Gastrocnemius medialis (tissue), 4 donors: ENCODE data around the gene FSIP1. TPM values are rescaled to one million over a fixed set of nuclear protein-coding genes. Genes with fewer than 3 reads are reported as not detected.

ENCODE experiments used
- ATAC-seq, 2 donors: fragments of 150-250 bp; one replicate each; pipeline ENCODE4 v1.9.1; 2016
- DNase-seq, 2 donors: peaks; one replicate each; pipeline ENCODE4 v3.0.0-alpha.2; 2019
- H3K27ac ChIP-seq, 4 donors: fragments of 200-600 bp; sonication (generic); 1 replicate in 1 of 4; 2 replicates in 3 of 4; pipeline ENCODE4 v1.5.1; 2016 to 2018; ENCODE audit warnings: mild to moderate bottlenecking in 2 of 4, moderate library complexity in 1 of 4
- H3K27me3 ChIP-seq, 3 donors: fragments of 200-600 bp; sonication (generic) in 2 of 3; 1 replicate in 1 of 3; 2 replicates in 2 of 3; pipeline versions ENCODE4 v1.5.1 to v1.6.0; 2016 to 2019; ENCODE audit warnings: mild to moderate bottlenecking in 1 of 3, moderate library complexity in 1 of 3
- H3K36me3 ChIP-seq, 2 donors: fragments of 200-600 bp; sonication (generic) in 1 of 2; one replicate each; pipeline ENCODE4 v1.5.1; 2017 to 2018
- H3K4me1 ChIP-seq, 2 donors: fragments of 200-600 bp; sonication (generic) in 1 of 2; one replicate each; pipeline ENCODE4 v1.5.1; 2016 to 2017; ENCODE audit warnings: mild to moderate bottlenecking in 2 of 2
- H3K4me3 ChIP-seq, 4 donors: fragments of 200-600 bp; sonication (generic) in 3 of 4; 1 replicate in 1 of 4; 2 replicates in 3 of 4; pipeline ENCODE4 v1.5.1; 2016 to 2019; ENCODE audit warnings: mild to moderate bottlenecking in 2 of 4
- H3K9me3 ChIP-seq, 3 donors: fragments of 200-600 bp; sonication (generic) in 2 of 3; 1 replicate in 1 of 3; 2 replicates in 2 of 3; pipeline ENCODE4 v1.5.1; 2016 to 2019
- CTCF ChIP-seq, 5 experiments: fragments of 450-650 bp in 3 of 5; fragments of 200-600 bp in 2 of 5; sonication (generic) in 2 of 5; IDR thresholded peaks in 4 of 5; conservative IDR thresholded peaks in 1 of 5; 1 replicate in 4 of 5; 2 replicates in 1 of 5; pipeline ENCODE4 v1.5.1; 2016 to 2019; ENCODE audit warnings: antibody characterized with exemption in 5 of 5, mild to moderate bottlenecking in 3 of 5, moderate library complexity in 3 of 5
- POLR2A ChIP-seq, 2 donors: fragments of 450-650 bp; IDR thresholded peaks; one replicate each; pipeline ENCODE4 v1.6.1; 2017; ENCODE audit warnings: antibody characterized with exemption in 2 of 2, mild to moderate bottlenecking in 2 of 2, moderate library complexity in 2 of 2
- in situ Hi-C, 4 donors: fragments of 200-750 bp; cut with MboI; loops; one replicate each; pipeline versions ENCODE4 v1.15.0 to v1.8.0; 2017; ENCODE audit warnings: low sequenced_read_pairs in 4 of 4
- intact Hi-C: fragments of 100-400 bp; cut with DNase I; formaldehyde crosslinking; loops from one replicate; pipeline ENCODE4 v1.15.1; 2023; ENCODE audit warnings: low total_unique reads
- total RNA-seq, 4 donors: library from RNA; depleted of rRNA; stranded (reverse); fragments of >200 nt; gene quantifications; one replicate each; pipeline versions ENCODE4 v1.1.0 to v1.2.3, GENCODE V29; 2016

The FSIP1 gene
- total RNA-seq, 4 donors from 2014 or later, result 0.11 to 23.9 (median 1.0) TPM; not detected in 1

GRCh38 chr15:39628546-39629257, 153.9 kb downstream of the FSIP1 start:
- peak in 1 of 2 donors; percentile 42 for ATAC-seq
- H3K4me1 ChIP-seq, result peaks cover 26 to 37% of the 10 kb centered on the region in 2 donors
- no peak for DNase-seq
- no peaks in the 10 kb centered on the region for H3K36me3 ChIP-seq
- peak overlapping the region in 3 of 4 donors; percentile 30 to 55 (median 52) for H3K27ac ChIP-seq
- H3K4me3 ChIP-seq, result no peak overlapping the region
- intact Hi-C loops (loop anchor here (5.0 kb wide), 1 partner anchor 54 kb away; no protein-coding TSS in a partner anchor), in situ Hi-C loops (no loop called here)
- H3K27me3 ChIP-seq, result no peaks in the 10 kb centered on the region
- H3K9me3 ChIP-seq, result no peaks in the 10 kb centered on the region
- TF ChIP-seq CTCF (IDR thresholded peaks at IDR 0.05 in 4 of 5, conservative IDR thresholded peaks at IDR 0.05 in 1 of 5) (no peak), POLR2A (IDR thresholded peaks at IDR 0.05) (no peak)

GRCh38 chr15:39628144-39628508, 154.5 kb downstream of the FSIP1 start:
- Histone ChIP-seq H3K36me3 (no peaks in the 10 kb centered on the region), H3K27ac (peak overlapping the region in 3 of 4 donors; percentile 30 to 55 (median 52)), H3K4me1 (peaks cover 26 to 37% of the 10 kb centered on the region in 2 donors), H3K4me3 (no peak overlapping the region), H3K27me3 (no peaks in the 10 kb centered on the region), H3K9me3 (no peaks in the 10 kb centered on the region)
- intact Hi-C loops, result loop anchor here (5.0 kb wide), 1 partner anchor 54 kb away; no protein-coding TSS in a partner anchor
- no peak for DNase-seq
- in situ Hi-C loops, result no loop called here
- TF ChIP-seq POLR2A (IDR thresholded peaks at IDR 0.05) (no peak), CTCF (IDR thresholded peaks at IDR 0.05 in 4 of 5, conservative IDR thresholded peaks at IDR 0.05 in 1 of 5) (no peak)
- no peak for ATAC-seq

- no peaks in the 10 kb centered on the region for H3K27me3 ChIP-seq
- H3K9me3 ChIP-seq, result no peaks in the 10 kb centered on the region
- no peak for TF ChIP-seq CTCF (IDR thresholded peaks at IDR 0.05 in 4 of 5, conservative IDR thresholded peaks at IDR 0.05 in 1 of 5)
- no peak for TF ChIP-seq POLR2A (IDR thresholded peaks at IDR 0.05)
- peak overlapping the region in 3 of 4 donors; percentile 30 to 55 (median 52) for H3K27ac ChIP-seq
- intact Hi-C loops (loop anchor here (5.0 kb wide), 1 partner anchor 55 kb away; no protein-coding TSS in a partner anchor), in situ Hi-C loops (no loop called here)
- H3K36me3 ChIP-seq, result no peaks in the 10 kb centered on the region
- H3K4me1 ChIP-seq, result peaks cover 26 to 37% of the 10 kb centered on the region in 2 donors
- no peak for DNase-seq
- no peak overlapping the region for H3K4me3 ChIP-seq
- no peak for ATAC-seq
Observed at GRCh38 chr15:39627451-39628143, 155.0 kb downstream of the FSIP1 start.

- in situ Hi-C loops, result no loop called here
- peak in 1 of 2 donors; percentile 20 for ATAC-seq
- intact Hi-C loops, result loop anchor here (5.0 kb wide), 1 partner anchor 56 kb away; no protein-coding TSS in a partner anchor
Observed at GRCh38 chr15:39625856-39626255, 156.8 kb downstream of the FSIP1 start.

More at GRCh38 chr15:39625856-39626255, 156.8 kb downstream of the FSIP1 start:
- TF ChIP-seq POLR2A (IDR thresholded peaks at IDR 0.05) (no peak), CTCF (IDR thresholded peaks at IDR 0.05 in 4 of 5, conservative IDR thresholded peaks at IDR 0.05 in 1 of 5) (no peak)
- DNase-seq, result no peak
- Histone ChIP-seq H3K27ac (peak overlapping the region; percentile 57 to 81 (median 74)), H3K4me3 (no peak overlapping the region), H3K36me3 (no peaks in the 10 kb centered on the region), H3K27me3 (no peaks in the 10 kb centered on the region), H3K9me3 (no peaks in the 10 kb centered on the region), H3K4me1 (peaks cover 26 to 37% of the 10 kb centered on the region in 2 donors)
